Upper lobe of left lung (tissue), 4 donors: ENCODE data around the gene CATSPER1.

ENCODE experiments used
- EP300 ChIP-seq, 4 donors: sonication (generic); formaldehyde crosslinking; IDR thresholded peaks; one replicate each; pipeline ENCODE4 v1.5.1; 2017; ENCODE audit warnings: antibody characterized with exemption in 4 of 4, control low read depth in 2 of 4
- POLR2A ChIP-seq, 4 donors: fragments of 450-650 bp; IDR thresholded peaks; one replicate each; pipeline ENCODE4 v1.5.1; 2016 to 2017; ENCODE audit warnings: antibody characterized with exemption in 4 of 4, mild to moderate bottlenecking in 2 of 4
- POLR2AphosphoS5 ChIP-seq, 2 donors: sonication (generic); formaldehyde crosslinking; IDR thresholded peaks; one replicate each; pipeline ENCODE4 v1.5.1; 2017; ENCODE audit warnings: antibody characterized with exemption in 2 of 2
- TF ChIP-seq, protein P1 (sequence below), 6 experiments: fragments of 450-650 bp in 4 of 6; fragments of 200-600 bp in 2 of 6; sonication (generic) in 2 of 6; IDR thresholded peaks; one replicate each; pipeline ENCODE4 v1.5.1; 2016 to 2019; ENCODE audit warnings: antibody characterized with exemption in 6 of 6

GRCh38 chr11:66072081-66072480, 45.8 kb upstream of the CATSPER1 start:
- TF ChIP-seq, protein P1, sequence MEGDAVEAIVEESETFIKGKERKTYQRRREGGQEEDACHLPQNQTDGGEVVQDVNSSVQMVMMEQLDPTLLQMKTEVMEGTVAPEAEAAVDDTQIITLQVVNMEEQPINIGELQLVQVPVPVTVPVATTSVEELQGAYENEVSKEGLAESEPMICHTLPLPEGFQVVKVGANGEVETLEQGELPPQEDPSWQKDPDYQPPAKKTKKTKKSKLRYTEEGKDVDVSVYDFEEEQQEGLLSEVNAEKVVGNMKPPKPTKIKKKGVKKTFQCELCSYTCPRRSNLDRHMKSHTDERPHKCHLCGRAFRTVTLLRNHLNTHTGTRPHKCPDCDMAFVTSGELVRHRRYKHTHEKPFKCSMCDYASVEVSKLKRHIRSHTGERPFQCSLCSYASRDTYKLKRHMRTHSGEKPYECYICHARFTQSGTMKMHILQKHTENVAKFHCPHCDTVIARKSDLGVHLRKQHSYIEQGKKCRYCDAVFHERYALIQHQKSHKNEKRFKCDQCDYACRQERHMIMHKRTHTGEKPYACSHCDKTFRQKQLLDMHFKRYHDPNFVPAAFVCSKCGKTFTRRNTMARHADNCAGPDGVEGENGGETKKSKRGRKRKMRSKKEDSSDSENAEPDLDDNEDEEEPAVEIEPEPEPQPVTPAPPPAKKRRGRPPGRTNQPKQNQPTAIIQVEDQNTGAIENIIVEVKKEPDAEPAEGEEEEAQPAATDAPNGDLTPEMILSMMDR (IDR thresholded peaks at IDR 0.05) = no peak
- TF ChIP-seq POLR2AphosphoS5 (IDR thresholded peaks at IDR 0.05) = no peak
- no peak for TF ChIP-seq EP300 (IDR thresholded peaks at IDR 0.05)
- no peak for TF ChIP-seq POLR2A (IDR thresholded peaks at IDR 0.05)
